Fibroblast of skin of right quadriceps (primary cell): Measurements from ENCODE around the gene NCK1.
"Not testable (repeated sequence)": the region's sequence is repeated elsewhere in the genome, so short reads cannot be mapped to it uniquely, and the experiment has no call there.

Experiments
- DNase-seq: peaks from one replicate; pipeline ENCODE4 v3.0.0-alpha.2; 2013

NCK1 gene

DNA sequence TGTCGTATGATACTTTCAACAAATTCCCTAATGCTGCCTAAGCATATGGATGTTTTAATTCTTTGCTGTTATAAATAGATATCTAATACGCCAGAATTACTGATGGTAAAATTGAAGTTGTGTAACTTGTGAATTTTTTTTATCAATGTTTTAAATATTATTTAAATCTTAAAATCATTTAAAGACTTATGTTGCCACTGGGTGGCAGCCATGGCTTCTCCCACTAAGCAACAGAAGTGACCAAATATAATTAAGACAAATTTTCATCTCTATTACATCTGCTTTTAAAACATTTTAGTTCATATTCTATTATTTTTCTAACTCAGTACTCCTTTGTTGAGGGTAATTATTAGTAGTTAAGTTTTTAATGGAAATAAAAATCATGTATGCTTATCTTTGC, 87.7 kb downstream of the NCK1 start:
- no peak for DNase-seq

DNA sequence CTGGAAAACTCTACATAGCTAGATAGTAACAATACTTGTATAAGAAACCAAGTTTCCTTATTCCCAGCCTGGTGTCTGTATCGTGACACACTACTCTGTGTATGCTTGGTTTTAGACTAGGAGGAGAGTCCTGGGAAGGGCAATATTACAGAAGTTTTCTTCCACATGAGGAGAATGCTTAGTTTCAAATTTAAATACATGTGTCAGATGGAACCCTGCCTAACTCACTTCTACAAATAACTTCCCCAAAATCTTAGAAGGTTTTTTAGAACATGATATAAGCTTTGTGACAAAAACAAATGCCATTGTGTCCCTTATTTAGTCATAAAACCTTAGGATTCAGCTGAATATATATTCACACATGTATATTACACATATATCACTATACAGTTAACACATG, 88.6 kb downstream of the NCK1 start:
- DNase-seq: no peak

GRCh38 chr3:136952292-136952691, 90.3 kb downstream of the NCK1 start:
- peak; percentile 34 for DNase-seq

DNA sequence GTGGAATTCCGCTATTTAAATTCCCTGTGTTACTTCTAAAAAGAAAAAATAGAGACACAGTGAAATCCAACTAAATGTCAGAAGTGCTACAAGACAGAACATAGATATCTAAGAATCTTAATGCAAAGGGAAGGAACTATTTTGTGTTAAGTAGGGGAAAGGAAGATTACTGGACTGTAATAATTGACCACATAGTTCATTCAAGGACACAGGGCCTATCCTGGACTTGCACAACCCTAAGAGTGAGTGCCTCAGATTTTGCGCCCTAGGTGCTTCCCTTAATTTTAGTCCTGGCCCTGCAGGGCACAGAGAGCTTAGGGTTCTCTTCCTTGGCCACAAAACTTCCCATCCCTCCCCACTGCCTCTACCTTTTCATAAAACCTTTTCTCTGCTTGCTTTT, 92.2 kb downstream of the NCK1 start:
- DNase-seq: no peak

DNA sequence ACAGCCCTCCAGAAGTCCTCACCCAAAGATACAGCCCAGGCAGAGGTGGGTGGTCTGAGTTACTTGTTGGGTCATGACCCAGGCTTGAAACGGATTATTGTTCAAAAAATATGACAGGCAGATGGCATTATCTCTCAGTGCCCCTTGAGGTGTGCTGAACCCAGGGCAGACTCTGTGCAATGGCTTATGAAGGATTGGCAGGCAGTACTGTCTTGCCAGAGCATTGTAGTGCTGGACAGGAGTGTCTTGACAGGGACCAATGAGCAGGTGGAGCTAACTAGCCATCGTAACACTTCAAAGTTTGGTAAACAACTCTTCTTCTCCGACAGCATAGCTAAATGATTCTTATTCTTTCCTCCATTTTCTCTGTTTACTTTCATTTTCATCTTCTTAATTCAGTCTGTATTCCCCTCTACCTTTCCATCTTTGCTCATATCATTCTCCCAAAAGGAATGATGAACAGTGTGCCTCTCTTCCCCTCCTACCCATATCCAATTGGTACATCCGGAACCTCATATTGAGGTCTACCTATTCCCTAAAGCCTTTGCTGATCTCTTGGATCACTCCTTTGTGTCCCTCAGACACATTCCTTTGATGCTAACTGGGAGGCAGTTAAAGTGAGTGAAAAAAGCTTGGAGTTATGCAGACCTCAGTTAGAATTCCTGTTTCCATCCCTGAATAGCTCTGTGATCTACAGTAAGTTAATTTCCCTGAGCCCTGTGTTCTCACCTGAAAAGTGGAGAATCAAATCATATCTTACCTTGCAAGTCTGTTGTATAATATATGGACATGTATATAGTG, 93.2 kb downstream of the NCK1 start:
- peak; percentile 23 for DNase-seq

GRCh38 chr3:136955813-136956212, 93.8 kb downstream of the NCK1 start:
- peak; percentile 78 for DNase-seq

DNA sequence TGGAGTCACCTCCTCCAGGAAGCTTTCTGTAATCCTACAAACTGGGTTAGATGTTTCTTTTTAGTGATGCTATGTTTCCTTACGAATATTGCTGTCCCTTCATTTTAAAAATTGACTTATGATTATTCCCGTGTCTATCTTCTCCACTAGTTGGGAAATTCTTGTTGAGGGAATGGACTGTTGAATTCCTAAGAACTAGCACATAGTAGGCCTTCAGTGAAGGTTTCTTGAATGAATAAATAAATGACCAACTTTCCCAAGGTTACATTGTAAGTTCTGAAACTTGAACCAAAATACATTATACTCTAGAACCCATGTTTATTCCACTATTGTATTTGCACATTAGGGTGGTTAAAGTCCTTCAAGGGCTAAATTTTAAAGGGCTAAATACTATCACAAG, 95.0 kb downstream of the NCK1 start:
- DNase-seq: no peak

GRCh38 chr3:136957751-136958288, 95.8 kb downstream of the NCK1 start, which contains the start of gene IL20RB:
Gene IL20RB (plus strand): TSS chr3:136957983. CDS start chr3:136958114, 131 bp downstream.
- DNase-seq: peak; percentile 66

DNA sequence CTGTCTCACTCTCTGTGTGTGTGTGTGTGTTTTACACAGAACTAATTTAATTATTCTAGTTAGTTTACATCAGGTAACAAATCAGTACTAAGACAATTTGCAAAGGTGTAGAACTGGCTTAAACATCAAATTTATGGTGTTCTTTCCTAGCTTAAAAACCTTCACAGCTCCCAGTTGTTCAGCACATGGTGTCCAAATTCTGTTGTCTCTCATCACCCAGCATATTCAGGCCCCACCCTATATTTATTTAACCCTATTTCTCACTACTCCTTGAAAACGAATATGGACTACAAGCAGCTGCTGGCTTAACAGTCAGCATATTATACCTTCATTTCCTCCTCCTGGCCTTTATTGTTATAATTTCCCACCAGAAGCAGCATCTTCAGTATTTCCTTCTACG, 96.9 kb downstream of the NCK1 start:
- DNase-seq: no peak

GRCh38 chr3:136959599-136959998, 97.6 kb downstream of the NCK1 start:
- no peak for DNase-seq

- DNase-seq: peak; percentile 24
These were observed 99.1 kb downstream of the NCK1 start for GRCh38 chr3:136960838-136961836.

DNA sequence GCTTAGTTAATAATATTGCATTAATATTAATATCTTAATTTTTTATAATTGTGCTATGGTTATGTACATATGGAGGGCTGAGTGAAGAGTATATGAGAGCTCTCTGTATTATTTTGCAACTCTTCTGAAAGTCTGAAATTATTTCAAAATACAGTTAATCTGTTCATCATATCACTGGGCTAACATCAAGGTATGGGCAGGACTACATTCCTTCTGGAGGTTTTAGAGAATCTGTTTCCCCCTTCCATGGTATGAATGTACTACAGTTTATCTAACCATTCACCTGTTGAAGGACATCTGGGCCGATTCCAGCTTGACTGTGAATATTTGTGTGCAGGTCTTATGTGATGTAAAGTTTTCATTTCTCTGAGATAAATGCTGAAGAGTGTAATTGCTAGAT, 100.9 kb downstream of the NCK1 start:
- DNase-seq: no peak

DNA sequence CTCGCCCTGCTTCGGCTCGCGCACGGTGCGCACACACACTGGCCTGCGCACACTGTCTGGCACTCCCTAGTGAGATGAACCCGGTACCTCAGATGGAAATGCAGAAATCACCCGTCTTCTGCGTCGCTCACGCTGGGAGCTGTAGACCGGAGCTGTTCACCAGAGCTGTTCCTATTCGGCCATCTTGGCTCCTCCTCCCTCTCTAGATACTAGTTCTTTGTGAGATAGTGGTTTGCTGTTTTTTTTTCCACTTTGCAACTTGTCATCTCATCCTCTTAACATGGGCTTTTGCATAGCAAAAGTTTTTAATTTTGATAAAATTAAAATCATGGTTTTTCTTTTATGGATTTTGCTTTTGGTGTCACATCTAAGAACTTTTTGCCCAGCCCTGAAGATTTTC, 107.5 kb downstream of the NCK1 start:
- DNase-seq: not testable (repeated sequence)

- no peak for DNase-seq
These were observed 111.3 kb downstream of the NCK1 start for GRCh38 chr3:136973352-136973751.

DNA sequence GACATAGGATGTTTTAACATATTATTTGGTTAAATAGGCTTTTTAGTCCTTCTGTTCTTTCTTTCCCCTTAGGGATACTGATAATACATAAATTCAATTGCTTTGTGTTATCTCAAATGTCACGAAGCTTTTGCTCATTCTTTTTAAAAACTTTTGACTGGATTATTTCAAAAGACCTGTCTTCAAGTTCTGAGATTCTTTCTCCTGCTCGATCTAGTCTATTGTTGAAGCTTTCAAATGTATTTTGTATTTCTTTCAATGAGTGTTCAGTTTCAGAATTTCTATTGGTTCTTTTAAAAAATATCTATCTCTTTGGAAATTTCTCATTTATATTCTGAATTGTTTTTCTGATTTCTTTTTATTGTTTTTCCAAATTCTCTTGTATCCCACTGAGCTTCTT, 112.7 kb downstream of the NCK1 start:
- no peak for DNase-seq

DNA sequence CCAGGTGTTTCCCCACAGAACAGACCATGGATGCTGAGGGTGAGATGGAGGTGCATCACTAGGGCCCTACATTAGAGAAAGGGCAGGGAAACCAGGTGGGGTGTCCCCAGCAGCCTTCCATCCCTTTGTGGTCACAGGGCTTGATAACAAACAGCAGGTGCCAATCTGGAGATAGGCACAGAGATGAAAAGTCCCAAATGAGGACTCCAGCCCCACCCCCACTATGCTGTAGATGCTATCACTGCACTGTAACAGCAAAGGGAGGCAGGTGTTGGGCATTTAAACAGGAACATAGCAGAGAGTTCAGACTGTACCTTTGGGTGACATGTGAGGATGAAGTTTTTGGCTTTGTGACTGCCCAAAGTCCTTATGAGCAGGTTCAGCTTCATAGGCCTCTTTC, 117.2 kb downstream of the NCK1 start:
- no peak for DNase-seq

DNA sequence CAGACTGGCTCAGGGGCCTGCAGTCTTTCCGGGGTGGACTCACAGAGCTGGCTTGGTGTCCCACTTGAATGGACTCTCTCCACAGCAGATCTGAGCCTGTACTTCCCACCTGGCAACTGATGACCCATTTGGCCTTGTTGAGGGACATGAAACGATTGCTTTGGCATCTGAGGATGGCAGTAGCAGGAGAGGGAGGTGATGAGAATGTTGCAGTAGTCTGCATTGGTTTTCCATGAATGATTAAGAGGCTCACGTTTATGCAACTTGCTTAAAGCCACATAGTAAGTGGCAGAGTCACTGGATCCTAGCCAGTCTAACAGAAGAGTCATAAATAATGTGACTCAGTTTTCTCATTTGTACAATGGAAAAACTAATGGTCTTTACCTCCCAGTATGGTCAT, 117.7 kb downstream of the NCK1 start:
- peak; percentile 59 for DNase-seq

DNA sequence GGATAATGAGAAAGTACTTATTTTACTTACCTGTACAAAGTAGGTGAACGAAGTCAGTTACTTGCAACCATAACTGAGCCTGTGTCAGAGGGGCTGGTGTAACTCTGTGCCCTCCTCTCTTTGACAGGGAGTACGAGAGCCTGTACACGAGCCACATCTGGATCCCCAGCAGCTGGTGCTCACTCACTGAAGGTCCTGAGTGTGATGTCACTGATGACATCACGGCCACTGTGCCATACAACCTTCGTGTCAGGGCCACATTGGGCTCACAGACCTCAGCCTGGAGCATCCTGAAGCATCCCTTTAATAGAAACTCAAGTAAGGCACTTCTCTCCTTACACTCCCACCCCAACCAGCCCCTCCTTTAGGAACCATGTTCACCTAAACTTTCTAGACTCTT, 120.0 kb downstream of the NCK1 start:
- no peak for DNase-seq

- DNase-seq: peak; percentile 10
These were observed 120.6 kb downstream of the NCK1 start for GRCh38 chr3:136982520-136983138.

GRCh38 chr3:136984837-136985236, 122.8 kb downstream of the NCK1 start:
- DNase-seq: no peak

- not testable (repeated sequence) for DNase-seq
These were observed 125.5 kb downstream of the NCK1 start for GRCh38 chr3:136987398-136987980.

- DNase-seq: no peak
These were observed 126.6 kb downstream of the NCK1 start for GRCh38 chr3:136988651-136989050.
